AG09319 (cell line): ENCODE data around the gene CYP2C19.
"Not testable (repeated sequence)": the region's sequence is repeated elsewhere in the genome, so short reads cannot be mapped to it uniquely, and the experiment has no call there.

Source experiments
- DNase-seq: peaks from one replicate; pipeline ENCODE4 v3.0.0-alpha.2; 2010; ENCODE audit warnings: low read depth; ENCODE audit errors: extremely low read depth
- TF ChIP-seq, protein P1 (sequence below): IDR thresholded peaks from 2 replicates; pipeline ENCODE4 v1.5.1; 2011; ENCODE audit warnings: low read depth, mild to moderate bottlenecking, inconsistent platforms, low read length, moderate library complexity

Gene CYP2C19

DNA sequence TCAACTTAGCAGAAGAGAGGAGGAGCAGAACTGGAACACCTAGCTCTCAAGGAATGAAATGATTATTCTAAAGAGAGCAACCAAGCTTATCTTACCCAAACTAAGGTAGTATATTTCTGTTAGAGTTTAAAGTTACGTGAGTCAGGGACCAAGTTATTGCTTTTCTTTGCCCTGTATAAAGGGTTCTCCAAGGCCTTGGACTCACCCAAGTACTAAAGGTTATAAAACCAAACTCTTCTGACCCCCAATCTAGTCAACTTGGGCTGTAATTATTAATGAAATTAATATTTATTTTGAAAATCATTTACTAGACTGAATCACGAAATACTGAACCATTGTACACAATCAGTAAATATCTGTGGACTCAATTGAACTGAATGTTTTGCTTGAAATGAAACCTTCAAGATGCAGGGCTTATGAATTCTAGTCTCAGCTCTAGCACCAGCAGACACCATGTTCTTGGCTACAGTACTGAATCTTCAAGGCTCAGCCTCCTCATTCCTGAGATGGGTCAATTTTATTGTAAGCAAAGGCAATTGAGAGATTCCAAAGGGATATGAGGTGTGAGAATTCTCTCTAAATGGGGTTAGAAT is 1.8 kb upstream of the CYP2C19 start:
- TF ChIP-seq, protein P1, sequence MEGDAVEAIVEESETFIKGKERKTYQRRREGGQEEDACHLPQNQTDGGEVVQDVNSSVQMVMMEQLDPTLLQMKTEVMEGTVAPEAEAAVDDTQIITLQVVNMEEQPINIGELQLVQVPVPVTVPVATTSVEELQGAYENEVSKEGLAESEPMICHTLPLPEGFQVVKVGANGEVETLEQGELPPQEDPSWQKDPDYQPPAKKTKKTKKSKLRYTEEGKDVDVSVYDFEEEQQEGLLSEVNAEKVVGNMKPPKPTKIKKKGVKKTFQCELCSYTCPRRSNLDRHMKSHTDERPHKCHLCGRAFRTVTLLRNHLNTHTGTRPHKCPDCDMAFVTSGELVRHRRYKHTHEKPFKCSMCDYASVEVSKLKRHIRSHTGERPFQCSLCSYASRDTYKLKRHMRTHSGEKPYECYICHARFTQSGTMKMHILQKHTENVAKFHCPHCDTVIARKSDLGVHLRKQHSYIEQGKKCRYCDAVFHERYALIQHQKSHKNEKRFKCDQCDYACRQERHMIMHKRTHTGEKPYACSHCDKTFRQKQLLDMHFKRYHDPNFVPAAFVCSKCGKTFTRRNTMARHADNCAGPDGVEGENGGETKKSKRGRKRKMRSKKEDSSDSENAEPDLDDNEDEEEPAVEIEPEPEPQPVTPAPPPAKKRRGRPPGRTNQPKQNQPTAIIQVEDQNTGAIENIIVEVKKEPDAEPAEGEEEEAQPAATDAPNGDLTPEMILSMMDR: no peak
- DNase-seq: no peak

DNA sequence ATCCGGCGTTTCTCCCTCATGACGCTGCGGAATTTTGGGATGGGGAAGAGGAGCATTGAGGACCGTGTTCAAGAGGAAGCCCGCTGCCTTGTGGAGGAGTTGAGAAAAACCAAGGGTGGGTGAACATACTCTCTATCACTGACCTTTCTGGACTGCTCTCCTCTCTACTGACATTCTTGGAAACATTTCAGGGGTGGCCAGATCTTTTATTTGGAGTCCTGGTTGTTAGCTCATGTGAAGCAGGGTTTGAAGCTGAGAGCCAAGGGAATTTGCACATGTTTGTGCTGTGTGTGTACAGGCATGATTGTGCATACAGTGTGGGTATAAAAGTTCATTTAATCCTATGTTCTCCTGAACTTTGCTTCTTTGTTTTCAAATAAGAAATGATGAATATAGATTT is 12.9 kb downstream of the CYP2C19 start:
- not testable (repeated sequence) for DNase-seq

DNA sequence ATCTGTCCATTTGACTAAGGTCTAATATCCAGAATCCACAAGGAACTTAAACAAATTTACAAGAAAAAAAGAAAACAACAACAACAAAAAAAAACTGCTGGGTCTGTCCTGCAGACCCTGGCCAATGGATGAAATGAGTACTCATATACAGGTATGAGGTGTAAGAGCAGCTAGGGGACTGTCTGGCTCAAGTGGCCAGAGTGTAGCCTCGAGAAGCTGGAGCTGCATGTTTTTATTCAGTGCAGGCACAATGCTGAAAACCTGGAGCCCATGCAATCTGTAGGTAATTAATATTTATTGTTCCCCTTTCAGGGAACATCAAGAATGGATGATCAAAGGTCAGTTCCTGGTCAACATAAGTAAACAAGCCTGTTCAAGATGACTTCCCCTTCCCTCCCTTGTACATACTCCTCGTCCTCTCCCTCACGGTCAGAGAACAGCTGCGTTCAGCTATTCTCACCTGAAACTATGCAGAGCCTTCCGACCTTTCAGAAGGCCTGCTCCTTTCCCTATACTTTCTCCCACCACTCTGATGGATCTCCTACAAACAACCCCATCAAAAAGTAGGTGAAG is 15.5 kb downstream of the CYP2C19 start:
- no peak for DNase-seq
- TF ChIP-seq, protein P1: no peak

DNA sequence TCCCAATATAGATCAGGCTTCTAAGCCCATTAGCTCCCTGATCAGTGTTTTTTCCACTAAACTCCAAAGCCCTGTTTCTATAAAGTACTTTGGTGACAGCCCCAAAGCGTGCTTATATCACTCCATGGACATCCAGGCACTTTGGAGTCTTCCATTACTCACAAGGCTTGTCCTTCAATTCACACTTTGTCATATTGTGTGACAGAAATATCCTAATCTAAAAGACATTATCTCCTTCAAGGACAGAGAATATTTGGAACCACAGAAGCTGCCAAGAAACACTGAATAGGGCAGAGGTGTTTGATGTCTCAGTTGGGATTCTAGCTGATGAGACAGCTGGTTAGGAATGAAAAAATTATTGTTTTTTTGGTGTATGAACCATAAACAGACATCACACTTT is 18.4 kb downstream of the CYP2C19 start:
- TF ChIP-seq, protein P1: no peak
- DNase-seq: no peak

DNA sequence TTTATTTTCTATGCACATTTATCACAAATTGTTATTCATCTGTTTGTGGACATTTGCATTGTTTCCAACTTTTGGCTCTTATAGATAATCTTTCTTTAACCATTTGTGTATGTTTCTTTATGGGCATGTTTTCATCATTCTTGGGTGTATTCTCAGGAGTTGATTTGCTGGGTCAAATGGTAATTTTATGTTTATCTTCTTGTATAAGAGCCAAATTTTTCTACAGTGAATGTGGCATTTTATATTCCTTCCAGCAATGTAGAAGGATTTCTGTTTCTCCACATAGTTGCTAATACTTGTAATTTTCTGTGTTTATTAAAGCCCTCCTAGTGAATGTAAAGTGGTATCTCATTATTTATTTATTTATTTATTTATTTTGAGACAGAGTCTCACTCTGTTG is 21.8 kb downstream of the CYP2C19 start:
- no peak for DNase-seq
- TF ChIP-seq, protein P1: no peak

DNA sequence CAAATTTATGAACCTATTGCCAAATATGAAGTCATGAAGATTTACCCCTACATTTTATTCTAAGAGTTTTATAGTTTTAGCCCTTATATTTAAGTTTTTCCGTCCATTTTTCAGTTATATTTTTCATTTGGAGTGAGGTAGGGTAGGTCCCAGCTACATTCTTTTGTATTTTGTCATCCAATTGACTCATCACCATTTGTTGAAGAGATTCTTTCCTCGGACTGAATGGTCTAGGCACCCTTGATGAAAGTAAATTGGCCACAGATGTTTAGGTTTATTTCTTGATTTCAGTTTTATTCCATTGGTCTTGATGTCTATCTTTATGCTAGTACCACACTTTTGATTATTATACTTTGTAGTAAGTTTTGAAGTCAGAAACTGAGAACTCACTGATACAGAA is 22.7 kb downstream of the CYP2C19 start:
- TF ChIP-seq, protein P1: no peak
- no peak for DNase-seq

DNA sequence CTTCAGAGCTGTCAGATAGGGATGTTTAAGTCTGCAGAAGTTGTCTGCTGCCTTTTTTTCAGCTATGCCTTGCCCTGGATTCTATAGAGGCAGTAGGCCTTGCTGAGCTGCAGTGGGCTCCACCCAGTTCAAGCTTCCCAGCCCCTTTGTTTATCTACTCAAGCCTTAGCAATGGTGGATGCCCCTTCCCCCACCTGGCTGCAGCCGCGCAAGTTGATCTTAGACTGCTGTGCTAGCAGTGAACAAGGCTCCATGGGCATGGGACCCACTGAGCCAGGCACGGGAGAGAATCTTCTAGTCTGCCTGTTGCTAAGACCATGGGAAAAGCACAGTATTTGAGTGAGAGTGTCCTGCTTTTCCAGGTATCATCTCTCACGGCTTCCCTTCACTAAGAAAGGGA is 38.1 kb downstream of the CYP2C19 start:
- DNase-seq: not testable (repeated sequence)

DNA sequence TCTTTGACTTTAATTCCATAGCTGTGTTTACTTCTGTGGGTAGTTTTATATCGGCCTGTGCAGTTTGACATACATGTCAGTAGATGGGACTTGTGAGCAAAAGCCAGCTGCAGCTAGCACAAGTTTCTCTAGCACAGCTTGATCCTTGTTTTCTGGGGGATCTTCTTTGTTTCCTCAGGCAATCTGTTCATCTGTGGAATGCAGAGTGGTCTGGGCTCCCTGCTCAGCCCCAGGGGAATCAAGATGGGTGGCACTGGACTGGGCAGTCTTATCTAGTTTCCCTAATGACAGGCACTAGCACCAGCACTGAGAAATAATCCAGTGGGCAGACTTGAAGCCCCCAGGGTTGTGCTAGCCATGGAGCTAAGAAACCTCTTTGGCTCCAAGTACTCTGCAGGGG is 40.8 kb downstream of the CYP2C19 start:
- no peak for DNase-seq
- TF ChIP-seq, protein P1: no peak

DNA sequence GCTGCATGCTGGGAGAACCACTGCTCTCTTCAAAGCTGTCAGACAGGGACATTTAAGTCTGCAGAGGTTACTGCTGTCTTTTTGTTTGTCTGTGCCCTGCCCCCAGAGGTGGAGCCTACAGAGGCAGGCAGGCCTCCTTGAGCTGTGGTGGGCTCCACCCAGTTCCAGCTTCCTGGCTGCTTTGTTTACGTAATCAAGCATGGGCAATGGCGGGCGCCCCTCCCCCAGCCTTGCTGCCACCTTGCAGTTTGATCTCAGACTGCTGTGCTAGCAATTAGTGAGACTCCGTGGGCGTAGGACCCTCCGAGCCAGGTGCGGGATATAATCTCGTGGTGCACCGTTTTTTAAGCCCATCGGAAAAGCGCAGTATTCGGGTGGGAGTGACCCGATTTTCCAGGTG is 67.5 kb downstream of the CYP2C19 start:
- not testable (repeated sequence) for DNase-seq
